AG10803 (cell line): ENCODE results near the gene FREM1.

Source experiments
- DNase-seq: peaks from one replicate; pipeline ENCODE4 v3.0.0; 2010; ENCODE audit warnings: low read depth
- H3K4me3 ChIP-seq: 2 replicates; pipeline ENCODE4 v1.5.1; 2011; ENCODE audit warnings: mild to moderate bottlenecking, low read length, control low read depth
- TF ChIP-seq, protein P1 (sequence below): conservative IDR thresholded peaks from 2 replicates; pipeline ENCODE4 v1.5.1; 2011; ENCODE audit warnings: mild to moderate bottlenecking, low read length, control low read depth, inconsistent platforms

The FREM1 gene

DNA sequence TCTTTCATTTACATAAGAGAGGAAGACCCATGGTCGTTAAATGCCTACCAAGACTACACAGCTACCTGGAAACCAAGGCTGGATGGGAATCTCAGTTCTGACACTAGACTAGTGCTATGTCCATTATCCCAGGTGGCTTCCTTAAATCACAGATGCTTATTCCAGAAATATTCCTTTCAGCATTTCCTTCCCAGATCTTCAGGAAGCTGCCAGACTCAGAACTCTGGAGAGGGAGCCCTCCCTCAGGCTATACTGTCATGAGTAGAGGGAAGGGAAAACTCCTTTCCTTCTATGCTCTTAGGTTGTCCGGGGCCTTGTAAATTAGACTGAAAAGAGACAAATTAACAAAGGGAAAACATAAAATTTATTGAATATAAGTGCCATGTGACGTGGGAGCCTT lies 20.8 kb downstream of the FREM1 start:
- no peak overlapping the region for H3K4me3 ChIP-seq
- DNase-seq = no peak
- TF ChIP-seq, protein P1, sequence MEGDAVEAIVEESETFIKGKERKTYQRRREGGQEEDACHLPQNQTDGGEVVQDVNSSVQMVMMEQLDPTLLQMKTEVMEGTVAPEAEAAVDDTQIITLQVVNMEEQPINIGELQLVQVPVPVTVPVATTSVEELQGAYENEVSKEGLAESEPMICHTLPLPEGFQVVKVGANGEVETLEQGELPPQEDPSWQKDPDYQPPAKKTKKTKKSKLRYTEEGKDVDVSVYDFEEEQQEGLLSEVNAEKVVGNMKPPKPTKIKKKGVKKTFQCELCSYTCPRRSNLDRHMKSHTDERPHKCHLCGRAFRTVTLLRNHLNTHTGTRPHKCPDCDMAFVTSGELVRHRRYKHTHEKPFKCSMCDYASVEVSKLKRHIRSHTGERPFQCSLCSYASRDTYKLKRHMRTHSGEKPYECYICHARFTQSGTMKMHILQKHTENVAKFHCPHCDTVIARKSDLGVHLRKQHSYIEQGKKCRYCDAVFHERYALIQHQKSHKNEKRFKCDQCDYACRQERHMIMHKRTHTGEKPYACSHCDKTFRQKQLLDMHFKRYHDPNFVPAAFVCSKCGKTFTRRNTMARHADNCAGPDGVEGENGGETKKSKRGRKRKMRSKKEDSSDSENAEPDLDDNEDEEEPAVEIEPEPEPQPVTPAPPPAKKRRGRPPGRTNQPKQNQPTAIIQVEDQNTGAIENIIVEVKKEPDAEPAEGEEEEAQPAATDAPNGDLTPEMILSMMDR = no peak

DNA sequence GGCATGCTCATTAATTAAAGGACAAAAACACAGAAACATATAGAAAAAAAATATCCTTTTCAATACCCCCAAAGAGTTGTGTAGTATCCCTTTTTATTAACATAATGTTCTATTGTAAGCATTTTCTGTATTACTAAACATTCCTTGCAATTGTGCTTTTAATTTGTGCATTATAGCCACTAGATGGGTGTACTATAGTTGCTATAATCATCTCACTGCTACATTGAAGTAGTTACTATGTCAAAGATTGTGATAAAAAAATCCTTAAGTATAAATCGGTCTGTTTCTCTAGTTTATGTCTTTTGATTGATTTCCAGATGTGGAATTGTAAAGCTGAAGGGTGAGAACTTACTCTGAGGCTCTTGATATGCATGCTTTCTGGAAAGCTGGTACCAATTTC lies 21.4 kb downstream of the FREM1 start:
- H3K4me3 ChIP-seq = no peak overlapping the region
- TF ChIP-seq, protein P1 = no peak
- DNase-seq = no peak

DNA sequence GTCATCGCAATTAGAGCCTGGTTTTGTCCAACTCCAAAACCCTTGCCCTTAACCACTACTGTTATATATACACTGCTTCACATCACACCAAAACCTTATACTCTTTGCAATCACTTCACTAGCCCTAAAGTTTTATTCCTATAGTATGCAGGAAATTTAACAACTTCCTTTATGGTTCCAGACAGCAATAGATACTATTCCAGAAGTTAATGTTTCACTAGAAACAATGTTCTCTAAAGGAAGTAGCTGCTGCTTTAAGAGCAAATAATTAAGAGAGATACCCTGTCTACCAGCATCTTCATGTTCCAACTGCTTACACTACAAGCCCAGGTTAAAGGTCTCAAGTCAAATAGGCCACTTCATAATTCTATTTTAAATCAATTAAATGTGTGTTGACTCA lies 22.0 kb downstream of the FREM1 start:
- TF ChIP-seq, protein P1 = no peak
- DNase-seq = no peak
- H3K4me3 ChIP-seq = no peak overlapping the region

DNA sequence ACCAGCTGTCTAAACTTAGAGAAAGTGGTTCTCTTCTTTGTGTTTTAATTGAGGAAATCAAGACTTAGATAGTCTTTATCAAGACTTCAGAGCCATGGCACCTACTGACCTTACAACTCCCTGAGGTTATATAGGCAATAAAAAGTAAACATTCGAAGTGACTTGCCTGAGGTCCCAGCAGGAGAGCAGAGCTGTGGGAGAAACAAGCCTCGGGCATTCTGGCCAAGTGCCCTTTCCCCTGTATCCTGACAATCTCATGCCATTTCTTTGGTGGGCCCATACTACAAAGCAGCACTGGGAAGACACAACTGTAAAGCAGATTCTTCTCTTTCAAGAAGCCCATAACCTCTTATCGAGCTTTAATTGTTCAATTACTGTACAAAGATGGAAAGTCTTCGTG lies 23.1 kb downstream of the FREM1 start:
- TF ChIP-seq, protein P1 = no peak
- DNase-seq = no peak
- no peak overlapping the region for H3K4me3 ChIP-seq

DNA sequence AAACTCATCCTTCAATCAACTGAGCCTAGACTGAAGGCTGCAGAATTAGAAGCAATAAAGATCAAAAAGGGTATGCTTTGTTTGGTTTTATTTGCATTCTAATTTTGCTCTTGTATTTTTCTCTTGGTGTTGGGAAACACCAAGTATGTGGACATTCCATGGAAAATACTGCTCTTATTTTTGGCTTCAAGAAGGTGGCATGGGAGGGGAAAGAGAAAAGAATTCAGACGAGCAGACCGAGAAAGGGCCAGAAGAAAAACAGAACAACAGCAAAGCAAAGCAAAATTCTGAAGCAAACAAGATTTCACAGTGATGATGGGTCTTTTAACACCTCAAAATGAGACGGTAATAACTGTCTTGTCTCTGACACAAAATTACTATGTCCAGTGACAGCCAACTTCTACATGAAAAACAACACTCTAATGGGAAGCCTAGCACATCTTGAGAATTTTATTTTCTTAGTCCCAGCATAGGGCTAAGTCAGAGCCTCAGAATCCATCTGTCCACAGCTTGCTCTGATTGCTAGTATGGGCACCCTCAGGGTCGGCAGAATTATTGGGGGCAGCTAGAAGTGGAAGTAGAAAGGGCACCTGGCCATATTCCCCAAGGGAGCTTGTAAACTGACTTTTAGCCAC lies 26.8 kb downstream of the FREM1 start:
- DNase-seq = no peak
- H3K4me3 ChIP-seq = no peak overlapping the region
- TF ChIP-seq, protein P1 = no peak

DNA sequence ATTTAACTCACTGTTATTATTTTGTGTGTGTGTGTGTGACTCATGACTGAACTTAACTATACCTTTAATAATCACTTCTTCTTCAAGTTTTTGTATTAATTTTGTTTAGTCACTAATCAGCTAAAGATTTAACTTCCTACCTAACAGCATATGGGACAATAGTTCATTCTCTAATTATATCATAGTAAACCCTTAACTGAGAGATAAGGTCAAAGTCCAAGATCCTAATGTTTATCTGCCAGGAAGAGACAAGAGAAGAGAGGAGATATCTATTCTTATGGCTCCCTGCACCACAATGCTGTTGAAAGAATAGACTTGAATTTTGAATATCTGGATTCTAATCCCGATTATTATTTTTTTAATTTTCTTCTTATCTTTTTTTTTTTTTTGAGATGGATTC lies 28.1 kb downstream of the FREM1 start:
- H3K4me3 ChIP-seq = no peak overlapping the region
- TF ChIP-seq, protein P1 = no peak
- DNase-seq = no peak

DNA sequence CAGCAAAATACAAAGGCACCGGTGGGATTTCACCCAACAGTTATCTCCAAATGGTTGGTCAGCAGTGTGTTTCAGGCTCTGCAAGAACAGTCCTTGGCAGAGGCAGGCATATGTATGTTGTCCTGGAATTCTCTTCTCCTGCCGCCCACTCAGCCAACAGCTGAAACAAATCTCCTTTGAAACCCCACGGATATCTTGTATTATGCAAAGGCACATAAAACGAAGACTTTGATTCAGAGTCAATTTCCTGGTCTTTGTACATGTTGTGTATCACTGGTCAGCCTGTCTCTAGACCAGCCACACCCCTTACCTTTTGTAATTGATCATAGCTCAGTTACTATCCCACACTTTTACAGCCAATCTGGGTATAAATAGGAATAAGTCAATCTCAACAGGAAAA lies 29.2 kb downstream of the FREM1 start:
- no peak for DNase-seq
- H3K4me3 ChIP-seq = no peak overlapping the region
- TF ChIP-seq, protein P1 = no peak
